Measurements from ENCODE around the gene MIB1.

MIB1 gene

GRCh38 chr18:21743166-21743832 is 2.7 kb downstream of the MIB1 start:
- no CpG with 5 or more reads among the region's 7 CpGs for WGBS (ENCODE audit: insufficient coverage, insufficient read length)
- H3K36me3 ChIP-seq (ENCODE audit: control insufficient read depth, insufficient read depth, low read length), result no peaks in the 10 kb centered on the region; the same call in 1 of the 2 replicates
- H3K9me3 ChIP-seq (ENCODE audit: control insufficient read depth, insufficient read depth, low read length), result no peaks in the 10 kb centered on the region
- H3K4me1 ChIP-seq (ENCODE audit: control insufficient read depth, insufficient read depth, low read length), result no peaks in the 10 kb centered on the region; the same call in 1 of the 2 replicates
- no peak overlapping the region for H3K27ac ChIP-seq (ENCODE audit: low read length)
- no peak for DNase-seq (ENCODE audit: low read depth, low spot score)
- H3K27me3 ChIP-seq (ENCODE audit: control insufficient read depth, insufficient read depth, low read length), result no peaks in the 10 kb centered on the region
- H3K4me3 ChIP-seq (ENCODE audit: low read length), result no peak overlapping the region

- no CpG with 5 or more reads among the region's 5 CpGs for WGBS (ENCODE audit: insufficient coverage, insufficient read length)
- no peaks in the 10 kb centered on the region; the same call in 1 of the 2 replicates for H3K4me1 ChIP-seq (ENCODE audit: control insufficient read depth, insufficient read depth, low read length)
- DNase-seq (ENCODE audit: low read depth, low spot score), result no peak
- no peaks in the 10 kb centered on the region for H3K27me3 ChIP-seq (ENCODE audit: control insufficient read depth, insufficient read depth, low read length)
- H3K4me3 ChIP-seq (ENCODE audit: low read length), result no peak overlapping the region
- no peaks in the 10 kb centered on the region; the same call in 1 of the 2 replicates for H3K36me3 ChIP-seq (ENCODE audit: control insufficient read depth, insufficient read depth, low read length)
- no peaks in the 10 kb centered on the region for H3K9me3 ChIP-seq (ENCODE audit: control insufficient read depth, insufficient read depth, low read length)
- no peak overlapping the region for H3K27ac ChIP-seq (ENCODE audit: low read length)
Measured at GRCh38 chr18:21745231-21745630, 4.6 kb downstream of the MIB1 start.

GRCh38 chr18:21747268-21747667 is 6.7 kb downstream of the MIB1 start:
- WGBS (ENCODE audit: insufficient coverage, insufficient read length), result no CpG with 5 or more reads among the region's 2 CpGs
- Histone ChIP-seq H3K27me3 (ENCODE audit: control insufficient read depth, insufficient read depth, low read length) (no peaks in the 10 kb centered on the region), H3K36me3 (ENCODE audit: control insufficient read depth, insufficient read depth, low read length) (no peaks in the 10 kb centered on the region), H3K27ac (ENCODE audit: low read length) (no peak overlapping the region), H3K9me3 (ENCODE audit: control insufficient read depth, insufficient read depth, low read length) (no peaks in the 10 kb centered on the region), H3K4me3 (ENCODE audit: low read length) (no peak overlapping the region), H3K4me1 (ENCODE audit: control insufficient read depth, insufficient read depth, low read length) (no peaks in the 10 kb centered on the region; the same call in 1 of the 2 replicates)
- DNase-seq (ENCODE audit: low read depth, low spot score), result no peak

- no CpG with 5 or more reads among the region's 2 CpGs for WGBS (ENCODE audit: insufficient coverage, insufficient read length)
- no peak overlapping the region for H3K4me3 ChIP-seq (ENCODE audit: low read length)
- no peaks in the 10 kb centered on the region for H3K36me3 ChIP-seq (ENCODE audit: control insufficient read depth, insufficient read depth, low read length)
- H3K4me1 ChIP-seq (ENCODE audit: control insufficient read depth, insufficient read depth, low read length), result no peaks in the 10 kb centered on the region; the same call in 1 of the 2 replicates
- DNase-seq (ENCODE audit: low read depth, low spot score), result no peak
- H3K27me3 ChIP-seq (ENCODE audit: control insufficient read depth, insufficient read depth, low read length), result no peaks in the 10 kb centered on the region
- no peaks in the 10 kb centered on the region for H3K9me3 ChIP-seq (ENCODE audit: control insufficient read depth, insufficient read depth, low read length)
- no peak overlapping the region for H3K27ac ChIP-seq (ENCODE audit: low read length)
Measured at GRCh38 chr18:21747764-21748693, 7.4 kb downstream of the MIB1 start.

- Histone ChIP-seq H3K4me3 (ENCODE audit: low read length) (no peak overlapping the region), H3K36me3 (ENCODE audit: control insufficient read depth, insufficient read depth, low read length) (no peaks in the 10 kb centered on the region), H3K9me3 (ENCODE audit: control insufficient read depth, insufficient read depth, low read length) (no peaks in the 10 kb centered on the region), H3K27ac (ENCODE audit: low read length) (no peak overlapping the region), H3K27me3 (ENCODE audit: control insufficient read depth, insufficient read depth, low read length) (no peaks in the 10 kb centered on the region), H3K4me1 (ENCODE audit: control insufficient read depth, insufficient read depth, low read length) (no peaks in the 10 kb centered on the region)
- WGBS (ENCODE audit: insufficient coverage, insufficient read length), result no CpG with 5 or more reads among the region's 3 CpGs
- DNase-seq (ENCODE audit: low read depth, low spot score), result no peak
Measured at GRCh38 chr18:21757833-21758232, 17.2 kb downstream of the MIB1 start.

- WGBS (ENCODE audit: insufficient coverage, insufficient read length), result no CpG with 5 or more reads among the region's 2 CpGs
- no peaks in the 10 kb centered on the region for H3K9me3 ChIP-seq (ENCODE audit: control insufficient read depth, insufficient read depth, low read length)
- H3K4me3 ChIP-seq (ENCODE audit: low read length), result no peak overlapping the region
- H3K36me3 ChIP-seq (ENCODE audit: control insufficient read depth, insufficient read depth, low read length), result no peaks in the 10 kb centered on the region
- DNase-seq (ENCODE audit: low read depth, low spot score), result no peak
- no peak overlapping the region for H3K27ac ChIP-seq (ENCODE audit: low read length)
- 0 out of 2 replicates have a peak, but pooled peaks cover 1% of the 10 kb centered on the region for H3K4me1 ChIP-seq (ENCODE audit: control insufficient read depth, insufficient read depth, low read length)
- no peaks in the 10 kb centered on the region for H3K27me3 ChIP-seq (ENCODE audit: control insufficient read depth, insufficient read depth, low read length)
Measured at GRCh38 chr18:21759836-21760235, 19.2 kb downstream of the MIB1 start.

GRCh38 chr18:21760321-21760720 is 19.7 kb downstream of the MIB1 start:
- H3K36me3 ChIP-seq (ENCODE audit: control insufficient read depth, insufficient read depth, low read length), result no peaks in the 10 kb centered on the region
- H3K27me3 ChIP-seq (ENCODE audit: control insufficient read depth, insufficient read depth, low read length), result no peaks in the 10 kb centered on the region
- no peak for DNase-seq (ENCODE audit: low read depth, low spot score)
- H3K9me3 ChIP-seq (ENCODE audit: control insufficient read depth, insufficient read depth, low read length), result no peaks in the 10 kb centered on the region
- no peak overlapping the region for H3K27ac ChIP-seq (ENCODE audit: low read length)
- 0 out of 2 replicates have a peak, but pooled peaks cover 1% of the 10 kb centered on the region for H3K4me1 ChIP-seq (ENCODE audit: control insufficient read depth, insufficient read depth, low read length)
- no peak overlapping the region for H3K4me3 ChIP-seq (ENCODE audit: low read length)

- no CpG with 5 or more reads among the region's 6 CpGs for WGBS (ENCODE audit: insufficient coverage, insufficient read length)
- Histone ChIP-seq H3K4me1 (ENCODE audit: control insufficient read depth, insufficient read depth, low read length) (0 out of 2 replicates have a peak, but pooled peaks cover 1% of the 10 kb centered on the region), H3K36me3 (ENCODE audit: control insufficient read depth, insufficient read depth, low read length) (no peaks in the 10 kb centered on the region; the same call in 1 of the 2 replicates), H3K27me3 (ENCODE audit: control insufficient read depth, insufficient read depth, low read length) (no peaks in the 10 kb centered on the region), H3K27ac (ENCODE audit: low read length) (no peak overlapping the region), H3K4me3 (ENCODE audit: low read length) (no peak overlapping the region), H3K9me3 (ENCODE audit: control insufficient read depth, insufficient read depth, low read length) (no peaks in the 10 kb centered on the region)
- DNase-seq (ENCODE audit: low read depth, low spot score), result no peak
Measured at GRCh38 chr18:21761471-21762115, 21.0 kb downstream of the MIB1 start.

GRCh38 chr18:21762181-21762772 is 21.7 kb downstream of the MIB1 start:
- Histone ChIP-seq H3K4me3 (ENCODE audit: low read length) (no peak overlapping the region), H3K36me3 (ENCODE audit: control insufficient read depth, insufficient read depth, low read length) (no peaks in the 10 kb centered on the region; the same call in 1 of the 2 replicates), H3K27me3 (ENCODE audit: control insufficient read depth, insufficient read depth, low read length) (no peaks in the 10 kb centered on the region), H3K27ac (ENCODE audit: low read length) (no peak overlapping the region), H3K9me3 (ENCODE audit: control insufficient read depth, insufficient read depth, low read length) (no peaks in the 10 kb centered on the region), H3K4me1 (ENCODE audit: control insufficient read depth, insufficient read depth, low read length) (0 out of 2 replicates have a peak, but pooled peaks cover 1% of the 10 kb centered on the region)
- no peak for DNase-seq (ENCODE audit: low read depth, low spot score)
